ENCODE data around the gene ARFGAP1.
"Not testable (repeated sequence)": the region's sequence is repeated elsewhere in the genome, so short reads cannot be mapped to it uniquely, and the experiment has no call there.

ARFGAP1 gene

DNA sequence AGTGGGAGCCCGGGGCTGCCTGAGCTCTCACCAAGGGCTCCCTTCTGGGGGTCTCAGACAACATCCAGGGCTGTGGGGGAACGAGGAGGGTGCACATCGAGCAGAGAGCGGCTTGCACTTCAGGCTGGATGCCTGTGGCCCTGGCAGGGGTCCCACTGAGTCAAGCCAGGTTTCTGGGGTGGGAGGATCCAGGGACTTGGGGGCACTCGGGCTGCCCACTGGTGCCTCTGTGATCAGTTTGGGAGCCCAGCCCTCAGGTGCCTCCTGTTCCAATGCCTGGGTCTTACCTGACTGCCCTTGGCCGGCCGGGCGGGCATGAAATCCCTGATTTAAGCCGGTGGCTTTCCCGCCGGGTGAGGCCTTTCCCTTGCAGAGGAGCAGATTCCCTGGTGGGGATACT is 20.8 kb downstream of the ARFGAP1 start:
- no peak for DNase-seq

DNA sequence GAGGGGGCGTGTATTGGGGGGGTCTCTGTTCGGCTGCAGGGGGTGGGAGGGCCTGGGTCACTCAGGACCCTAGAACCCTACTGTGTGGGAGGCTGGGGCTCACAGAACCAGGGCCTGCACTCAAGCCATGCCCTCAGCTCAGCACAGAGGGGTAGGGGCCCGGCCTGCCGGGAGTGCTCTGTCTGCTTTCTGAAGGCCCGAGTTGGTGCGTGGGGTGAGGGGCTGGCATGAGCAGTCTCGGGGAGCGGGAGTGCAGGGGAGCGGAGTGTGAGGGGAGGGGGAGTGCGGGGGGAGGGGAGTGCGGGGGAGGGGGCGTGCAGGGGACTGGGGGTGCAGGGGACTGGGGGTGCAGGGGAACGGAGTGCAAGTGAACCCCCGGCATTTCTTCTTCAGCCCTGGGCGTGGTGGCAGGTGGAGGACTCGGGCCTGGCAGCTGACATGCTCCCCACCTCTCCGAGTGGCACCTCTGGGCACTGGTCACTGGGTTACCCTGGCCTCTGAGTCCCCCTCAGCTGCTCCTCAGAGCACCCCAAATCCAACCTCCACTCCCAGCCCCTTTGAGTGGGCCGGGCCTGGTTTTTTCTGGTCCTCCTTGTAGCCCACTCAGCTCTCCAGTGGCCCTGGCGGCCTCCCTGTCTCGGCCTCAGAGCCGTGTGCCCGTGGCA is 21.4 kb downstream of the ARFGAP1 start:
- no peak for DNase-seq

DNA sequence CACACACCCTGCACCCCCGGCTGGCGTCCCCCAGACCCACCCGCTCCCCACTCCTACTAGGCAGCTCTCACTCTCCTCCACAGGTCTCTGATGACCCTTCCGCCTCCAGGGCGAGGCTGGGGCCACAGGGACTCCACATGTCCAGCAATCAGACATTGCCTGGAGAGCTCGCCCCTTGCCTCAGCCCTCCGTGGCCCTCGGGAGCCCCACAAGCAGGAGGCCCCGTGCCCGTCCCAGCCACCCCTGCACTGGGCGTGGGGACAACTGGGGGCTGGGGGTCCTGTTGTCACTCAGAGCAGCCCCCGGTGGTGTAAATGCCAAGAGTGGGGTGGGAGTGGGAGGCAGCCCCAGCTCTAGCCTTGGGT is 21.9 kb downstream of the ARFGAP1 start:
- no peak for DNase-seq

DNA sequence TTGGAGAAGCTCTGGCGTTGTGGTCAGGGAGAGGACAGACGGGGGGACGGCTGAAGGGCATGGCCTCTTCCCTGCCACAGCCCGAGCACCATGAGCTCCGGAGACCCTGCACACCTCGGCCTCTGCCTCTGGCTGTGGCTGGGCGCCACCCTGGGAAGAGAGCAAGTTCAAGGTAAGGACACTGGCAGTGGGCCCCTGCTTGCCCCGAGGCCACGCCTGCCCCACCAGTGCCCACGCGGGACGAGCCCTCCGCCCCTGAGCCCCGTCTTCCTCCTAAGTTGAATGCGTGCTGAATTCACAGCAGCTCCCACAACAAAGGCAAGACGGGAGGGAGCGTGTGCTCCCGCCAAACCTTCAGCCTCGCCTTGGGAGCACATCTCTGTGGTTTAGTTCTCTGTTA is 22.4 kb downstream of the ARFGAP1 start:
- DNase-seq, result no peak

DNA sequence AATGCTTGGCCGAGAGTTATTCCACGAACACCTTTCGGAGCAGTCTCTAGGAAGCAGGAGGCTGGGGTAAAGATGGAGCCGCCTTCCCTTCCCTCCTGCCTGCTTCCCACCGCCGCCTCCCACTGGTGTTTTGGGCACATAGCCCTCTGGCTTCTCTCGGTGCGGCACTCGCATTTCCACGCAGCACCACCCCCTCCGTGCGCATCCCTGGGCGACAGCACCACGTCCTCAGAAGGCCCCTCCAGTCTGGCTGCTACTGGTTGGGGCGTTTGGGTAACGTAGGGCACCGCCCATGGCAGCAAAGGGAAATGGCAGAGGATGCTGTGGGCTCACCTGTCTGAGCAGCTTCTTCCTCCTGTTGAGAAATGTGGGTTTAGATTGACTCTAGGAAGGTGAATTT is 22.8 kb downstream of the ARFGAP1 start:
- DNase-seq, result no peak

DNA sequence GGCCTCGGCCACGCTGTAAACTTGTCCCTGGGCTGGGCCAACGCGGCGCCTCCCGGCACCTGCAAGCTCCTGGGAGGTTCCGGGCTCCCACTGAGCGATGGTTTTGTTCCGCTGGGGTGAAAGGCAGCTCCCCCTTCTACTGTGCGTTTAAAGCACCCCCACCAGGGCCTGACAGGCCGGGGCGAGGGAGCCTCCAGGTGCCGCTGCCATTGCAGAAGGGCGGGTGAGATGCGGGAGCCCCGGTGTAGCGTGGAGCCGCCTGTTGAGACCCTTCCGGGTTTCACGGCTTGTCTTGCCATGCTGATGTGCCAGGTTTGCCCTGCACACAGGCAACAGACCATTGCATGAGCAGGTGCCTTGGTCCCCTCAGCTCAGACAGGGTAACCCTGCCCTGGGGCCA is 23.2 kb downstream of the ARFGAP1 start:
- DNase-seq, result no peak

DNA sequence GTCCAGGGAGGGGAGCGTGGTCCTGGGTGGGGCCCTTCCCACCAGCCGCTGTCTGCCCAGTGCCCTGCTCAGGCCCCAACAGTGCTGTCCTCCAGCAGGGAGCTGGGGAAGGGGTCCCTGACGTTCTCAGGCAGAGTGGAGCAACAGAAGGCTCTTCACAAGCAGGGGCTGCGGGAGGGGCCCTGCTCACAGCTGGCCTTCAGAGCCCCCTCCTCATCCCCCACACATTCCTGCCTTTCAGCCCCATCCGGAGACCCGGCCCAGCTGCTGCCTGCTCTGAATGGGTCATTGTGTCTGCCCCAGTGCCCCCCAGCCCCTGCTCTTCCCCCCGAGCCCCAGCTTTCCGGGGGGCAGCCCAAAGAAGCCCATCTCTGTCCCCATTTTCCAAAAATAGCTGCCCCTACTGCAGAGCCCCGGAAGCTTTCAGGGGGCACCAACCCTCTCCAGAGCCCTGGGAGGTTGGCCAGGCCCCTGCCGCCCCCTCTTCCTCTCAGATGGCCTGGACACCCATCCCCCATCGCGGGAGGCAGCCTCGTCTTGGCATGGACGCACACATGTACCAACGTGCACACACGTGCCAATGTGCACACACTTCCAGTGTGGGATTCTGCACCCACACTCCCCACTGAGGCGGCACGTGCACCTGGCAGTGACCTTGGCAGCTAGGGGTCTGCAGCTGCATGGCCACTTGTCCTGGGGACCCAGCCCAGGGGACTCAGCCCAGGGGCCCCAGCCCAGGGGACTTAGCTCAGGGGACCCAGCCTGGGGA is 24.1 kb downstream of the ARFGAP1 start:
- no peak for DNase-seq

DNA sequence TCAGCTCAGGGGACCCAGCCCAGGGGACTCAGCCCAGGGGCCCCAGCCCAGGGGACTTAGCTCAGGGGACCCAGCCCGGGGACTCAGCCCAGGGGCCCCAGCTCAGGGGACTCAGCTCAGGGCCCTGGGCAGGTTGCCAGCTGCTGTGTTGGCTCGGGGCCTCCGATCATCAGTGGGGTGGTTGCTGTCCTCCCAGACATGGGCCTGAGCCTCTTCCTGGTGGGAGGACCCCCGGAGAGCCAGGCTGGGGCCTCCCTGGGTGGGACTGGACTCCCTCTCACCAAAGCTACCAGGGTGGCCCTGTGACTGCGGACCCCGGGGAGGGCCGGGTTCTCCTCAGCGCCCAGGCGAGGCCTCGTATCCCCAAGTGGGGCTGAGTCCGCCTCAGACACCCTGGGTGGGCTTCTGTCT is 24.8 kb downstream of the ARFGAP1 start:
- no peak for DNase-seq

DNA sequence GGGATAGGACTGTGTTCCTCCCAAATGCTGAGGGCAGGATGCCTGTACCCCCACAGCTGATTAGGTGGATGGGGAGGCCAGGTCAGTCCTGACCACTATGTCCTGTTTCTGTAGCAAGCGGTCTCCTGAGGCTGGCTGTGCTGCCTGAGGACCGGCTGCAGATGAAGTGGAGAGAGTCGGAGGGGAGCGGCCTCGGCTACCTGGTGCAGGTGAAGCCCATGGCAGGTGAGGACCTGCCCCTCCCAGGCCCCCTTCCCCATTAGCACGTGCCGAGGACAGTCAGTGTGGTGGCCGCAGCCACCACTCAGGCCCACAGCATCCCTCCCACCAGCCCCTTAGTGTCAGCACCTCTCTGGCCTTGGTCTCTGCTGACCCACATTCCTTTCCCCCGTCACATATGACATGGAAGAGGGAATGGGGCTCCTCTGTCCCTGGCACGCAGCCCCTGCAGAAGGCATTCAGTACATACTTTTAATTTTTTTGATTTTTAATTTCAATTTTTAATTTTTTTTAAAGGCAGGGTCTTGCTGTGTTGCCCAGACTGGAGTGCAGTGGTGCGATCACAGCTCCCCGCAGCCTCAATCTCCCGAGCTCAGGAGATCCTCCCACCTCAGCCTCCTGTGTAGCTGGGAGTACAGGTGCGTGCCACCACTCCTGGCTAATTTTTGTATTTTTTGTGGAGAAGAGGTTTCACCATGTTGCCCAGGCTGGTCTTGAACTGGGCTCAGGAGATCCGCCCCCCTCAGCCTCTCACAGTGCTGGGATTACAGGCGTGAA is 25.4 kb downstream of the ARFGAP1 start:
- DNase-seq, result no peak

DNA sequence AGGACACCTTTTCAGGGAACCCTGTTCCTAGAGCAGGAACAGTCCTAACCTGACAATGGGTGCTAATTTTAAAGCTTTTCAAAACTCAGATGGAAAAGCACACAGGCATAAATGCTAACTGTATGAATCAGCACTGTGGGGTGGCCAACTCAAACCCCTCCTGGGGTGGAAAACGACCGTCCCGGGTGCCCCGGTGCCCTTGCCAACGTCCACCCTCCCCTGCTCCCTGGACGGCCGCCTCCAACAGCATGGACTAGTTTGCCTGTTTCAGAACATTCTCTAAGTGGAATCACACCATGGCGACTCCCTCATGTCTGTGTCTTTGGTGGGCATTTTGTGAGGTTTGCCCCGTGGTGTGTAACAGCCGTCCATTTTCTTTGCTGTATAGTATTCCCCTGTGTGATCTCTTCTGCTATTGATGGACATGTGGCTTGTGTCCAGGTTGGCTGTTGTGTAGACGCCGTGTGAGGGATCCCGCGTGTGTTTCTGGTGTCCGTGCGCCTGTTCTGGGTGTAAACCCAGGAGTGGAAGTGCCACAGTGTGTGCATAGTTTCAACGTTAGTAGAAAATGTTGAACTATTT is 26.2 kb downstream of the ARFGAP1 start:
- no peak for DNase-seq

DNA sequence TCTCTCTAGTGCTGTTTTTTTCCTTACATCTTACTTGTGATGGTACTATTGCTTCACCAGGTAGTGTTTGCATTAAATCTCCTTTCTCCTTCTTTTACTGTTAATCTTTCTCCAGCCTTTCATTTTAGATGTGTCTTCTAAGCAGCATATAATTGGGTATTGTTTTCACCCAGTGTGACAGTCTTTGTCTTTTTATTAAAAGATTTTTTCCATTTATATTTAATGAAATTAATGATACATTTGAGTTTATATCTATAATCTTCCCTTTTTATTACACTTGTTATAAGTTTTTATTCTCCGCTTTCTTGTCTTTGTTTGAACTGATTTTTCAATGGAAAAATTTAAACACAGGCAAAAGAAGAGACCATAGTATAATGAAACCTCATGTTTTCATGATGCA is 29.1 kb downstream of the ARFGAP1 start:
- DNase-seq, result no peak

DNA sequence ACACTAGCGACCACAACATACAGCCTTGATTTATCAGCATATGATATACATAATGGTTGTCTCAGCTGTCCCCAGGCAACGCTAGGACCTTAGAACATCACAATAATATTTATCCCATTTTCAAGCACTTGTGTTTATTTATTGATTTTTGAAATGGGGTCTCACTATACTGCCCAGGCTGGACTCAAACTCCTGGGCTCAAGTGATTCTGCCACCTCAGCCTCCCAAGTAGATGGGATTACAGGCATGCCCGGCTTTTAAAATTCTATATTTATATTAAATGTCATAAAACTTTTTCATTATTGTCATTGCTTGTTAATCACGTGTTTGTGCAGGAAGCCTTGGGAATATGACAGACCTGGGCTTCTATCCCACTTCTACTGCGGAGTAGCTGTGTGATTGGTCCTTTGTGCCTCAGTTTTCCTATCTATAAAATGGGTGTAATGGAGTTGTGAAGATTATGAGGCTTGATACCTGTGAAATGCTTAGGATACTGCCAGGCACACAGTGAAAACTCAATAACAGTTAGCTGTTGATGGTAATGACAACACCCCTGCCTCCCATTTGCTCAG is 30.6 kb downstream of the ARFGAP1 start:
- DNase-seq, result no peak

DNA sequence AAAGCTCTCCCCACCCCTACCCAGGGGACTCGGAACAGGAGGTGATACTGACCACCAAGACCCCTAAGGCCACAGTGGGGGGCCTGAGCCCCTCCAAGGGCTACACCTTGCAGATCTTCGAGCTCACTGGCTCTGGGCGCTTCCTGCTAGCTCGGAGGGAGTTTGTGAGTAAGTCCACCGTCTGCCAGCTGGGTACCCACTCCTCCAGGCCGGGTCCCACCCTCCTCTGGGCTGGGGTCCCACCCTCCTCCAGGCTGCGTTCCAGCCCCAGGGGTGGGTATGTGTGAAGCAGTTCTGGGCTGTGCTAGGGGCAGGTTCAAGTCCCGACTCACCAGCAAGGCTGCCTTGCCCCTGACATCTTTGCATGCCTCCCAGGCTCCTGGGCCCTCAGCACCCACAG is 32.8 kb downstream of the ARFGAP1 start:
- no peak for DNase-seq

DNA sequence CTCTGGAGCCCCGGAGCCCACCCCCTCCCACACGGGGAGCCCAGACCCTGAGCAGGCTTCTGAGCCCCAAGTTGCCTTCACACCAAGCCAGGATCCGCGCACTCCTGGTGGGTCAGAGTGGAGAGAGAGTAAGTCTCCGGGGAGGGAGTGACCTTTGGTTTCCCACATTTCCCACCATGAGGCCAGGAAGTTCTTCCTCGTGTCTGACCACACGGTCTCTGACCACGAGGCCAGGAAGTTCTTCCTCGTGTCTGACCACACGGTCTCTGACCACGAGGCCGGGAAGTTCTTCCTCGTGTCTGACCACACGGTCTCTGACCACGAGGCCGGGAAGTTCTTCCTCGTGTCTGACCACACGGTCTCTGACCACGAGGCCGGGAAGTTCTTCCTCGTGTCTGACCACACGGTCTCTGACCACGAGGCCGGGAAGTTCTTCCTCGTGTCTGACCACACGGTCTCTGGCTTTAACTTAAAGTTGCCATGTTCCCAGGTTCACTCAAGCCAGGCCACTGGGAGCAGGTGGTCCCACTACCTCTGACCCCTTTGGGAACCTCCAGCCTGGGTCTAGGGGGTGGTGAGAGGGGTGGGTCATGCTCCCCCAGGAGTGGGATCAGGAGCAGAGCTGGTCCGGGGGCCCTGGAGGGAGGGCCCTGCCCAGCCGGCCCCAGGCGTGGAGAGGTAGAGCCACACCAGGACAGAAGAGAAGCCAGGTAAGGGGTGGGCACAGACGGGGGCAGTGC is 33.5 kb downstream of the ARFGAP1 start:
- DNase-seq, result not testable (repeated sequence)

DNA sequence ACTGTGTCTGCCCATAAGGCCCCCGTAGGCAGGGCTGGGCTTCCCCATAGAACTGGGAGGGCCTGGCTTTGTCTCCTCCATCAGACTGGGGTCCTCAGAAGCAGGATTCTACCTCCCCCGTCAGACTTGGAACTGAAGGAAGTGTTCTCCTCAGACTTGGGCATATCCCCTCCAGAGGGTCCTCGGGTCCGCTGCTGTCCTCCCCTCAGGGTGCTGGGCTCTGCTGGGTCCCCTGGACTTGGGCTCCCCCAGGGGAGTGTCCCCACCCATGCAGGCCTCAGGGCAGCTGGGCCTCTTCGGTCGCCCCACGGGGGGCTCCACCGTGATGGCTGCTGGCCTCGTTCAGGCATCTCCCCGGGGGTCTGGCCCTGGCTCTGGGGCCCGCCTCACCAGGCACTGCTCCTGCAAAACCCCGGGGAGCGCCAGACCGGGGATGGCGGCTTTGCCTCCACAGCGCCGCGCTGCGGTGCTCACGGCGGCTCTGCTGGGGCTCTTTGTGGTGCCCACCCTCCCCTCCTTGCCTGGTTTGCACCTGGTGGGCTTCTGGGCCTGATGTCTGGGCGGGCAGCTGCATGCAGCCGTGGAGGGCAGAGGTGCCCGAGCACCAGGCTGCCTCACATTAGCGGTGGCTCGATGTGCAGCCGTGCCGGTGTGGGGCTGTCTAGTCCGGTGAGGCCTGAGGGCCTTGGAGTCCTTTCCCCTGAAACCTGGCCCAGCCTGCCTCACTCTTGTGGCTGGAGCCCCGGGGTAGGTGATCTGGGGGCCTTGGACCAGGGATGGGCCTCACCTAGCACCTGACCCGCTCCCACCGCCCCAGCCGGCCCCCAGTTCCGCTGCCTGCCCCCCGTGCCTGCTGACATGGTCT is 34.3 kb downstream of the ARFGAP1 start:
- DNase-seq, result no peak

DNA sequence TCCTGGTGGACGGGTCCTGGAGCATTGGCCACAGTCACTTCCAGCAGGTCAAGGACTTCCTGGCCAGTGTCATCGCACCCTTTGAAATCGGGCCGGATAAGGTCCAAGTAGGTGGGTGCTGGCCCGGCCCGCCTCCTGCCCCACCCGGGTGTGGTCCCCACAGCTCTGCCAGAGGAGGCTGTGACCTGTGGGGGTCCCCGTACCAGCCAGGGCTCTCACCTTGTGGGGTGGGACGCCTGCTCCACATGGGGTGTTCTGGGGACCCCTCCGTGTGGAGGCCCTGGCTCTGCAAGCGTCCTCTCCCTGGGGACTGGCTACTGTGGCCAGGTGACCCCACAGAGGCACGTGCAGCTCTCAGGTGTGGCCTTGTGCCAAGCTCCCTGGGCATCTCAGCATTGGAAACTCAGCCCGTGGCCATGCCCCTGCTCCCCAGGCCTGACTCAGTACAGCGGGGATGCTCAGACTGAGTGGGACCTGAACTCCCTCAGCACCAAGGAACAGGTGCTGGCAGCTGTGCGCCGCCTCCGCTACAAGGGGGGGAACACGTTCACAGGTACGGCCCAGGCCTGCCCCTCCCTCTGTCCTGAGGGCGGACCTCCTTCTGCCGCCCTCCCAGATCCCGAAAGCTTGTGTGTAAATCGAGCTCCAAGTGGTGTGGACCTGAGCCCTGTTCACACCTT is 35.1 kb downstream of the ARFGAP1 start:
- no peak for DNase-seq

DNA sequence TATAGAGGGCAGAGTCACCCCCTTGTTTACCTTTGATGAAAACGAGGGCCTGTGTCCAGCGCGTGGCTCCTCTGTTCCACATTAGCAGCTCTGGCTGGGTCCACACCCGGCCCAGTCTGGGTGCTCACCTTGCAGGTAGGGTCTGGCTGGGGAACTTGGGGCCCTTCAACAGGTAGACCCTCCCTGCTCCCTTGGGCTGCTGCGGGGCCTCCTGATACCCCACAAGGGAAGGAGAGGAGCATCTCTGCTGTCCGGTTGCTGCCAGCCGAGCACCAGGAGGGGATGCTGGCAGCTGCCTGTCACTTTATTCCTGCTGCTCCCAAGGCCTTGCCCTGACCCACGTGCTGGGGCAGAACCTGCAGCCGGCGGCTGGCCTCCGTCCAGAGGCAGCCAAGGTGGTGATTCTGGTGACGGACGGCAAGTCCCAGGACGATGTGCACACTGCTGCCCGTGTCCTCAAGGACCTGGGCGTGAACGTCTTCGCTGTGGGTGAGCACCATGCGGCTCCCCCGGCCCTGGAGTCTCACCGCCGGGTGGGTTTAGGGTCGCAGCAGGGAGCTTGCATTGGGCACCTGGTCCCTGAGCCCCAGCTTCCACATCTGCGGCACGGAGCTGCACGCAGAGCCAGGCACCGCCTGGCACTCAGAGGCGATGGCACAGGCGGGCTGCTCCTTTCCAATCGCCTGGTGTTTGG is 35.8 kb downstream of the ARFGAP1 start:
- no peak for DNase-seq

DNA sequence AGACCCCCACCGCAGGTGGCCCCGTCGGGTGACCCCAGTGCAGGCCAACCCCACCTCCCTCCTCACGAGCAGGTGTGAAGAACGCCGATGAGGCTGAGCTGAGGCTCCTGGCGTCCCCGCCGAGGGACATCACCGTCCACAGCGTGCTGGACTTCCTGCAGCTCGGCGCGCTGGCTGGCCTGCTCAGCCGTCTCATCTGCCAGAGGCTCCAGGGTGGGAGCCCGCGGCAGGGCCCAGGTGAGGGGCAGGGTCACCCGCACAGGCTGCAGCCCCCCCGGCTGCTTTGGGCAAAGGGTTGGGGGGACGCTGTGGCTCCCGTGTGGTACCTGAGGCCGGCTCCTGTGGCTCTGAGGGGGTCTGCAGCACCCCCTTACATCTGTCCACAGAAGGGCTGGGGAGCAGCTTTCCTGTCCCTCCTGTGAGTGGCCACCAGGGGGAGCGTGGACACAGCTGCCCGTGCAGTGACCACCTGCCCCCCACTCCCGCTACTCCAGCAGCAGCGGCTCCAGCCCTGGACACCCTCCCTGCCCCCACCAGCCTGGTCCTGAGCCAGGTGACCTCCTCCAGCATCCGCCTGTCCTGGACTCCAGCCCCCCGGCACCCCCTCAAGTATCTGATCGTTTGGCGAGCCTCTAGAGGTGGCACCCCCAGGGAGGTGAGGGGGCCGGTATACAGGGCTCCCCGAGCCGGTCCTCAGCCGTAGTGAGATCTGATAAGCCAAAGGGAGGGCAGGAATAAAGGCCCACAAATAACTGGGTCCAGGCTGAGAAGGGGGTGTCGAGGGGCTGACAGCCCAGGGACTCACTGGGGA is 36.9 kb downstream of the ARFGAP1 start:
- no peak for DNase-seq

DNA sequence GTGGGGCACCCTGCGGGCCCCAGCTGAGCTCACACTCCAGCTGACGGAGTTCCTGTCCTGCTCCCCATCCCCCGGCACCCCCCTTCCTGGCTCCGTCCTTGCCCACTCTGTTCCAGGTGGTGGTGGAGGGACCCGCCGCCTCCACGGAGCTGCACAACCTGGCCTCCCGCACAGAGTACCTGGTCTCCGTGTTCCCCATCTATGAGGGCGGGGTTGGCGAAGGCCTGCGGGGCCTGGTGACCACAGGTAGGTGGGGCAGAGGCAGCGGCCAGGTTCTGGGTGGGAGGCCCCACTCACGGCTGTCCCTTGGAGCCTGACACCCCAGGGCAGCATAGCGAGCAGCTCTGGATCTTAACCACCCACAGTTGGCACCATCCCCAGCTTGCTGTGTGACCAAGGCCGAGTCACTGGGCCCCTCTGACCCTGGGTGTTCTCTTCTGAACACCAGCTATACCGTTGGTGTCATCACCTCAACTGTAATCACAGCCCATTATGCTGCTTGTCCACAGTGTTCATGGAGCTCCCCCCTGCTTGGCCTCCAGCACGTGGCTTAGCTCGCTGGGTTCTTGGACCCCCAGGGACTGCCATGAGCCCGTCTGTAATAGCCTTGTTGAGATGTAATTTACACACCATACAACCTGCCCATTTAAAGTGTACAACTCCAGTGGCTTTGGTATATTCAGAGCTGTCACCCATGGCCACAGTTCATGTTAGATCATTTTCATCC is 37.8 kb downstream of the ARFGAP1 start:
- DNase-seq, result no peak
